CD4-positive, alpha-beta T cell (primary cell): ENCODE data around the gene OCA2. TPM values are rescaled to one million over a fixed set of nuclear protein-coding genes. Genes with fewer than 3 reads are reported as not detected.

Source experiments
- ATAC-seq: fragments of 200-7000 bp; cut with Tn5 transposase; one replicate; pipeline ENCODE4 v1.10.0; 2022; ENCODE audit warnings: mild to moderate bottlenecking; ENCODE audit not compliant: poor library complexity
- CTCF ChIA-PET: fragments of 350-600 bp; sonication (Branson Sonifier 250); formaldehyde crosslinking; loops from one replicate; lab custom pipeline; 2021; ENCODE audit warnings: antibody characterized with exemption, inconsistent platforms; lab: Charles Lee
- POLR2A ChIA-PET: fragments of 350-600 bp; sonication (Branson Sonifier 250); formaldehyde crosslinking; loops from one replicate; lab custom pipeline; 2021; ENCODE audit warnings: antibody characterized with exemption, inconsistent platforms; lab: Charles Lee
- DNase-seq, 14 experiments: peaks; one replicate each; pipeline ENCODE4 v3.0.0-alpha.2; 2013 to 2020; ENCODE audit warnings: mixed read lengths in 2 of 14
- H3K27ac ChIP-seq, 2 donors: one replicate each; pipeline versions ENCODE4 v1.5.1 to v1.7.0; 2013; ENCODE audit warnings: low read length in 2 of 2, low read depth in 1 of 2, mild to moderate bottlenecking in 1 of 2
- H3K27me3 ChIP-seq, 2 experiments: 1 replicate in 1 of 2; 2 replicates in 1 of 2; pipeline versions ENCODE4 v1.6.1 to v1.7.0; 2013; ENCODE audit warnings: low read length in 2 of 2, control low read depth in 1 of 2, mild to moderate bottlenecking in 1 of 2, moderate library complexity in 1 of 2; ENCODE audit not compliant: insufficient read depth in 2 of 2, control insufficient read depth in 1 of 2
- H3K36me3 ChIP-seq: one replicate; pipeline ENCODE4 v1.6.1; 2013; ENCODE audit warnings: low read length, control low read depth; ENCODE audit not compliant: insufficient read depth
- H3K4me1 ChIP-seq: one replicate; pipeline ENCODE4 v1.6.1; 2013; ENCODE audit warnings: low read length, control low read depth; ENCODE audit not compliant: insufficient read depth
- H3K4me3 ChIP-seq: one replicate; pipeline ENCODE4 v1.5.1; 2013; ENCODE audit warnings: mild to moderate bottlenecking, low read length, moderate library complexity
- H3K9me3 ChIP-seq, 2 experiments: 1 replicate in 1 of 2; 2 replicates in 1 of 2; pipeline versions ENCODE4 v1.6.1 to v1.7.0; 2013; ENCODE audit warnings: low read length in 2 of 2, mild to moderate bottlenecking in 2 of 2, control low read depth in 1 of 2, moderate library complexity in 1 of 2; ENCODE audit not compliant: control insufficient read depth in 1 of 2, insufficient read depth in 1 of 2
- H3K27ac Mint-ChIP-seq: one replicate; pipeline ENCODE4 v1.8.0; 2020; ENCODE audit warnings: mixed read lengths
- H3K27me3 Mint-ChIP-seq: one replicate; pipeline ENCODE4 v1.8.0; 2021; ENCODE audit warnings: mixed read lengths
- H3K36me3 Mint-ChIP-seq: one replicate; pipeline ENCODE4 v1.8.0; 2021; ENCODE audit warnings: low read depth, mixed read lengths
- H3K4me1 Mint-ChIP-seq: one replicate; pipeline ENCODE4 v1.8.0; 2021; ENCODE audit warnings: low read depth, mixed read lengths
- H3K4me3 Mint-ChIP-seq: one replicate; pipeline ENCODE4 v1.8.0; 2020; ENCODE audit warnings: mild to moderate bottlenecking, mixed read lengths
- H3K9me3 Mint-ChIP-seq: one replicate; pipeline ENCODE4 v1.8.0; 2020; ENCODE audit warnings: mixed read lengths
- CTCF ChIP-seq: fragments of 200-600 bp; IDR thresholded peaks from one replicate; pipeline ENCODE4 v1.8.0; 2022; ENCODE audit warnings: antibody characterized with exemption, mild to moderate bottlenecking
- intact Hi-C, 2 experiments: fragments of 100-400 bp; cut with DNase I in 1 of 2; cut with micrococcal nuclease in 1 of 2; formaldehyde crosslinking; loops; one replicate each; pipeline versions ENCODE4 v1.15.1 to v1.9.0; 2023 to 2025; cut with DNase I, micrococcal nuclease
- total RNA-seq, 174 experiments: library from RNA in 2 of 174; stranded (reverse) in 2 of 174; gene quantifications; one replicate each; pipeline ENCODE4 v1.2.3 and lab custom pipeline; 2021 to 2026

Gene OCA2
- total RNA-seq, 2 experiments from 2014 or later = not detected

- Histone ChIP-seq H3K4me3 (no peak overlapping the region), H3K27ac (no peak overlapping the region), H3K36me3 (no peaks in the 10 kb centered on the region), H3K27me3 (peaks cover 0 to 8% of the 10 kb centered on the region in 2 experiments), H3K9me3 (peaks cover 0 to 5% of the 10 kb centered on the region in 2 experiments), H3K4me1 (no peaks in the 10 kb centered on the region)
- H3K36me3 Mint-ChIP-seq = no peaks in the 10 kb centered on the region
- CTCF ChIA-PET = no interaction called here
- DNase-seq = no peak
- ATAC-seq = no peak
- no peak overlapping the region for H3K27ac Mint-ChIP-seq
- no peak for TF ChIP-seq CTCF
- POLR2A ChIA-PET = no interaction called here
- H3K27me3 Mint-ChIP-seq = peaks cover 9% of the 10 kb centered on the region
- no peaks in the 10 kb centered on the region for H3K4me1 Mint-ChIP-seq
- intact Hi-C loops = no loop called here
- H3K4me3 Mint-ChIP-seq = no peak overlapping the region
- no peaks in the 10 kb centered on the region for H3K9me3 Mint-ChIP-seq
Measured at GRCh38 chr15:28078191-28078719, 20.9 kb downstream of the OCA2 start.

GRCh38 chr15:28075573-28075972, 23.5 kb downstream of the OCA2 start:
- Histone ChIP-seq H3K36me3 (no peaks in the 10 kb centered on the region), H3K27me3 (peaks cover 0 to 5% of the 10 kb centered on the region in 2 experiments), H3K4me3 (no peak overlapping the region), H3K9me3 (peaks cover 0 to 4% of the 10 kb centered on the region in 2 experiments), H3K4me1 (no peaks in the 10 kb centered on the region), H3K27ac (no peak overlapping the region)
- intact Hi-C loops = no loop called here
- ChIA-PET CTCF (no interaction called here), POLR2A (no interaction called here)
- Mint-ChIP-seq H3K27me3 (peaks cover 18% of the 10 kb centered on the region), H3K4me1 (no peaks in the 10 kb centered on the region), H3K9me3 (no peaks in the 10 kb centered on the region), H3K4me3 (no peak overlapping the region), H3K36me3 (no peaks in the 10 kb centered on the region), H3K27ac (no peak overlapping the region)
- no peak for TF ChIP-seq CTCF
- no peak for DNase-seq
- no peak for ATAC-seq

- no peak for DNase-seq
- Histone ChIP-seq H3K27ac (no peak overlapping the region), H3K9me3 (peaks cover 4 to 16% of the 10 kb centered on the region in 2 experiments), H3K4me3 (no peak overlapping the region), H3K4me1 (no peaks in the 10 kb centered on the region), H3K27me3 (no peaks in the 10 kb centered on the region), H3K36me3 (no peaks in the 10 kb centered on the region)
- no peaks in the 10 kb centered on the region for H3K4me1 Mint-ChIP-seq
- ChIA-PET CTCF (no interaction called here), POLR2A (no interaction called here)
- TF ChIP-seq CTCF = no peak
- H3K4me3 Mint-ChIP-seq = no peak overlapping the region
- intact Hi-C loops = no loop called here
- peaks cover 2% of the 10 kb centered on the region for H3K9me3 Mint-ChIP-seq
- H3K27me3 Mint-ChIP-seq = peaks cover 39% of the 10 kb centered on the region
- no peak for ATAC-seq
- H3K36me3 Mint-ChIP-seq = no peaks in the 10 kb centered on the region
- no peak overlapping the region for H3K27ac Mint-ChIP-seq
Measured at GRCh38 chr15:28068930-28069329, 30.2 kb downstream of the OCA2 start.
